ENCODE measurements around the gene GM2A. TPM values are rescaled to one million over a fixed set of nuclear protein-coding genes. Genes with fewer than 3 reads are reported as not detected.

GM2A gene
- polyA plus RNA-seq, 1 of the 3 experiments (the other 2 are of a cell fraction) = 8.0 TPM

- H3K36me3 ChIP-seq (replicated peaks in 1 of 2; ENCODE audit: control insufficient read depth in 1 of 2, insufficient read depth in 2 of 2, low read length in 1 of 2) = no peaks in the 10 kb centered on the region
- no peaks in the 10 kb centered on the region for H4K20me1 ChIP-seq (ENCODE audit: insufficient read depth)
- WGBS (ENCODE audit: low lambda C conversion rate) = 96% methylated on average over 4 of the region's 4 CpGs
- TF ChIP-seq CTCF (IDR thresholded peaks at IDR 0.05) (no peak), EZH2phosphoT487 (IDR thresholded peaks at IDR 0.05; ENCODE audit: borderline replicate concordance, low read depth) (no peak), RXRA (IDR thresholded peaks at IDR 0.05; ENCODE audit: borderline replicate concordance, low read depth) (no peak), YY1 (IDR thresholded peaks at IDR 0.05; ENCODE audit: low read depth) (no peak), TCF12 (IDR thresholded peaks at IDR 0.05) (no peak), MEF2A (IDR thresholded peaks at IDR 0.05; ENCODE audit: borderline replicate concordance, low read depth) (no peak), SMC3 (IDR thresholded peaks at IDR 0.05; ENCODE audit: low read depth, low read length) (no peak), FOXJ3 (CRISPR knock-in tag; IDR thresholded peaks at IDR 0.05) (no peak), GATA2 (CRISPR knock-in tag; IDR thresholded peaks at IDR 0.05) (no peak), FOXM1 (IDR thresholded peaks at IDR 0.05; ENCODE audit: low read depth) (no peak), RFX5 (IDR thresholded peaks at IDR 0.05; ENCODE audit: low read length) (no peak), REST (IDR thresholded peaks at IDR 0.05; ENCODE audit: low read depth, low read length) (no peak), NRF1 (IDR thresholded peaks at IDR 0.05; ENCODE audit: low read depth, low read length) (no peak)
- H3F3A ChIP-seq (replicated peaks; ENCODE audit: insufficient read depth) = no peaks in the 10 kb centered on the region
- H3K27ac ChIP-seq (ENCODE audit: low read depth in 2 of 2, low read length in 1 of 2) = no peak overlapping the region
- no peaks in the 10 kb centered on the region for H3K9me3 ChIP-seq
- ChIA-PET CTCF (interaction anchor here (1.6 kb wide), 1 partner anchor 21 kb away, joined by 4 read pairs; no protein-coding TSS in a partner anchor), POLR2A (no interaction called here)
- H3K4me2 ChIP-seq = no peak overlapping the region
- no peak overlapping the region for H3K9ac ChIP-seq
- H2AFZ ChIP-seq (ENCODE audit: low read depth) = no peak overlapping the region
- no peaks in the 10 kb centered on the region for H3K27me3 ChIP-seq (ENCODE audit: insufficient read depth)
- no peaks in the 10 kb centered on the region for H3K9me2 ChIP-seq
- H3K79me2 ChIP-seq (ENCODE audit: insufficient read depth) = no peaks in the 10 kb centered on the region
- 0 out of 4 replicates have a peak, but pooled peaks cover 0 to 4% of the 10 kb centered on the region in 2 experiments for H3K4me1 ChIP-seq (ENCODE audit: control insufficient read depth in 1 of 2, insufficient read depth in 2 of 2, low read depth in 1 of 2, low read length in 1 of 2)
- no peak for DNase-seq
- no peak overlapping the region for H3K4me3 ChIP-seq (ENCODE audit: low read depth in 2 of 2, low read length in 1 of 2)
Measured at GRCh38 chr5:151259931-151260330, 6.9 kb downstream of the GM2A start.

GRCh38 chr5:151262532-151262931, 9.5 kb downstream of the GM2A start:
- TF ChIP-seq RAD21 (IDR thresholded peaks at IDR 0.05; ENCODE audit: low read length) = no peak
- no peak for TF ChIP-seq MEF2A (IDR thresholded peaks at IDR 0.05; ENCODE audit: borderline replicate concordance, low read depth)
- no peak for TF ChIP-seq REST (IDR thresholded peaks at IDR 0.05; ENCODE audit: low read depth, low read length)
- TF ChIP-seq YY1 (IDR thresholded peaks at IDR 0.05; ENCODE audit: low read depth) = no peak
- no peak for TF ChIP-seq CTCF (IDR thresholded peaks at IDR 0.05)
- no peak overlapping the region for H3K27ac ChIP-seq (ENCODE audit: low read depth in 2 of 2, low read length in 1 of 2)
- no peaks in the 10 kb centered on the region for H4K20me1 ChIP-seq (ENCODE audit: insufficient read depth)
- ChIA-PET CTCF (interaction anchor here (0.6 to 0.9 kb wide), 2 partner anchors 20 to 227 kb away, joined by 3 read pairs; no protein-coding TSS in a partner anchor), POLR2A (no interaction called here)
- no peaks in the 10 kb centered on the region for H3K27me3 ChIP-seq (ENCODE audit: insufficient read depth)
- peaks cover 0 to 9% of the 10 kb centered on the region in 2 experiments for H3K36me3 ChIP-seq (replicated peaks in 1 of 2; ENCODE audit: control insufficient read depth in 1 of 2, insufficient read depth in 2 of 2, low read length in 1 of 2)
- 0 out of 4 replicates have a peak, but pooled peaks cover 0 to 4% of the 10 kb centered on the region in 2 experiments for H3K4me1 ChIP-seq (ENCODE audit: control insufficient read depth in 1 of 2, insufficient read depth in 2 of 2, low read depth in 1 of 2, low read length in 1 of 2)
- no peak for DNase-seq
- no peaks in the 10 kb centered on the region for H3K9me2 ChIP-seq
- no peaks in the 10 kb centered on the region for H3K9me3 ChIP-seq
- H2AFZ ChIP-seq (ENCODE audit: low read depth) = no peak overlapping the region
- no peak overlapping the region for H3K9ac ChIP-seq
- no peaks in the 10 kb centered on the region for H3K79me2 ChIP-seq (ENCODE audit: insufficient read depth)
- 85% methylated on average over 3 of the region's 3 CpGs for WGBS (ENCODE audit: low lambda C conversion rate)
- H3F3A ChIP-seq (replicated peaks; ENCODE audit: insufficient read depth) = no peaks in the 10 kb centered on the region
- H3K4me2 ChIP-seq = no peak overlapping the region
- H3K4me3 ChIP-seq (ENCODE audit: low read depth in 2 of 2, low read length in 1 of 2) = no peak overlapping the region

Data from SK-N-SH (cell line).